ENCODE measurements around the gene TMEM151A. TPM values are rescaled to one million over a fixed set of nuclear protein-coding genes. Genes with fewer than 3 reads are reported as not detected.

The TMEM151A gene
- total and polyA plus RNA-seq, 2 of the 4 experiments (the other 2 are of a cell fraction) = 0.03 TPM; not detected in 1

- DNase-seq (peak; percentile 100), ATAC-seq (ENCODE audit: low read depth) (peak; percentile 95)
- no peak within 1 kb of the TSS; the same call in 2 of the 3 replicates for H2BK15ac ChIP-seq (ENCODE audit: low read depth, low read length)
- H4K5ac ChIP-seq (ENCODE audit: low read depth, low read length) = peak within 1 kb of the TSS; percentile 92
- H2BK20ac ChIP-seq (ENCODE audit: low read depth, low read length) = no peak within 1 kb of the TSS; the same call in 1 of the 2 replicates
- H3K4me3 ChIP-seq (ENCODE audit: insufficient read depth, low read depth, low read length) = peak within 1 kb of the TSS; percentile 69
- peak within 1 kb of the TSS; percentile 90 for H3K56ac ChIP-seq (ENCODE audit: extremely low read depth, insufficient read depth, low read length)
- ChIA-PET POLR2A (ENCODE audit: unreplicated experiment) (interaction anchor here (0.6 to 1.2 kb wide), 7 partner anchors 8 to 236 kb away, joined by 3 to 16 read pairs (median 3); partner anchors contain the start of gene CD248), CTCF (interaction anchor here (0.6 to 1.0 kb wide), 2 partner anchors 28 to 810 kb away, joined by 3 read pairs; no protein-coding TSS in a partner anchor)
- peak within 1 kb of the TSS; percentile 86 for H3K27ac ChIP-seq (ENCODE audit: insufficient read depth, low read length)
- H3K4me1 ChIP-seq (ENCODE audit: control insufficient read depth, insufficient read depth, low read length) = peaks cover 11% of the 10 kb centered on the region
- H4K8ac ChIP-seq (ENCODE audit: low read depth in 2 of 2, low read length in 2 of 2) = peak within 1 kb of the TSS; percentile 93 to 98
- in situ Hi-C loops (cut with MboI; ENCODE audit: low sequenced_read_pairs) = no loop called here
- peak within 1 kb of the TSS; percentile 98 for H2AFZ ChIP-seq (replicated peaks; ENCODE audit: low read length, poor library complexity)
- H4K91ac ChIP-seq (ENCODE audit: insufficient read depth, low read depth, low read length) = peak within 1 kb of the TSS; percentile 95
- H2AK5ac ChIP-seq (ENCODE audit: low read depth, low read length) = peak within 1 kb of the TSS; percentile 90
- peak within 1 kb of the TSS; percentile 38 for H3K18ac ChIP-seq (ENCODE audit: low read depth, low read length)
- H3K9ac ChIP-seq (ENCODE audit: low read depth, low read length) = peak within 1 kb of the TSS; percentile 99
- peaks cover 16% of the 10 kb centered on the region; the same call in 1 of the 2 replicates for H3K36me3 ChIP-seq (ENCODE audit: control insufficient read depth, insufficient read depth, low read length)
- H3K23ac ChIP-seq (ENCODE audit: low read depth, low read length) = peak within 1 kb of the TSS; percentile 91
- peaks cover 15 to 40% of the 10 kb centered on the region in 2 experiments; a peak in 3 of 4 replicates for H3K79me1 ChIP-seq (ENCODE audit: low read depth in 1 of 2, low read length in 2 of 2)
- intact Hi-C loops (cut with micrococcal nuclease) = loop anchor here (1.0 to 2.0 kb wide), 2 partner anchors 39 to 66 kb away; no protein-coding TSS in a partner anchor
- dilution Hi-C loops (cut with HindIII; ENCODE audit: low sequenced_read_pairs, unreplicated experiment) = no loop called here
- WGBS, 2 experiments (ENCODE audit: extremely low coverage in 2 of 2, insufficient read length in 1 of 2) = 0% methylated on average over 50 of the region's 87 CpGs; no CpG with 5 or more reads in 1 of the 2 experiments
- H3K27me3 ChIP-seq (ENCODE audit: control insufficient read depth, insufficient read depth, low read length) = peaks cover 29% of the 10 kb centered on the region
- H3K4ac ChIP-seq (ENCODE audit: low read depth, low read length) = peak within 1 kb of the TSS; percentile 98
- H2BK5ac ChIP-seq (ENCODE audit: low read depth, low read length, poor library complexity, severe bottlenecking) = peak within 1 kb of the TSS; percentile 93
- peak within 1 kb of the TSS; percentile 99 for H2AK9ac ChIP-seq (replicated peaks; ENCODE audit: low read depth, low read length, poor library complexity)
- H3K14ac ChIP-seq (replicated peaks; ENCODE audit: low read depth, low read length) = peak within 1 kb of the TSS; percentile 99
- H3K9me3 ChIP-seq (ENCODE audit: control insufficient read depth, insufficient read depth, low read length) = no peaks in the 10 kb centered on the region
- no peak for TF ChIP-seq RAD21 (IDR thresholded peaks at IDR 0.05; ENCODE audit: low read length)
- no peak for TF ChIP-seq BHLHE40 (IDR thresholded peaks at IDR 0.05; ENCODE audit: low read depth, low read length)
- TF ChIP-seq CEBPB (IDR thresholded peaks at IDR 0.05; ENCODE audit: low read depth, low read length) = 0 out of 2 replicates have a peak, but pooled peaks have one; percentile 8
- TF ChIP-seq MXI1 (IDR thresholded peaks at IDR 0.05; ENCODE audit: borderline replicate concordance, low read depth, low read length) = 0 out of 2 replicates have a peak, but pooled peaks have one; percentile 36
- peak; percentile 97 for TF ChIP-seq POLR2A (IDR thresholded peaks at IDR 0.05; ENCODE audit: low read depth, low read length)
- TF ChIP-seq MAZ (IDR thresholded peaks at IDR 0.05; ENCODE audit: borderline replicate concordance, low read depth, low read length) = peak; percentile 76; the same call in 1 of the 2 replicates
- TF ChIP-seq FOS (IDR thresholded peaks at IDR 0.05; ENCODE audit: low read depth, low read length) = peak; percentile 41; the same call in 1 of the 2 replicates
- peaks cover 17% of the 10 kb centered on the region for H3K9me1 ChIP-seq (ENCODE audit: insufficient read depth, low read length)
- H3K4me2 ChIP-seq (ENCODE audit: low read depth, low read length) = peak within 1 kb of the TSS; percentile 98
- BruUV-seq (replicated peaks) = no TSS peak
- peaks cover 15% of the 10 kb centered on the region for H4K20me1 ChIP-seq (ENCODE audit: insufficient read depth, low read length)
- H2BK120ac ChIP-seq (ENCODE audit: low read depth, low read length) = peak within 1 kb of the TSS; percentile 43
These were observed 2.8 kb upstream of the TMEM151A start, which contains the start of gene YIF1A for GRCh38 chr11:66288671-66289547. YIF1A (minus strand) TSS chr11:66289143; CDS start chr11:66288985, 158 bp downstream.

All from IMR-90 (cell line).